SK-N-SH (cell line): ENCODE measurements around the gene NOTCH1. TPM values are rescaled to one million over a fixed set of nuclear protein-coding genes. Genes with fewer than 3 reads are reported as not detected.

Experiments used
- CTCF ChIA-PET: fragments of 300-600, 350-600 bp; formaldehyde crosslinking; extraction: SDS; loops from one replicate; lab custom pipeline; 2021; lab: Yijun Ruan, JAX
- POLR2A ChIA-PET: fragments of 350-600 bp; sonication (Branson Sonifier 250); formaldehyde crosslinking; extraction: SDS; loops from one replicate; lab custom pipeline; 2020; ENCODE audit warnings: antibody characterized with exemption, inconsistent platforms; lab: Yijun Ruan, JAX
- DNase-seq: peaks from one replicate; pipeline ENCODE4 v3.0.0; 2012
- H2AFZ ChIP-seq: fragments of 200-600 bp; sonication (generic); 2 replicates; pipeline ENCODE4 v1.8.1; 2016; ENCODE audit warnings: antibody characterized with exemption, mild to moderate bottlenecking, low read depth
- H3F3A ChIP-seq: fragments of 200-600 bp; sonication (generic); replicated peaks from 2 replicates; pipeline ENCODE3; 2016; ENCODE audit warnings: antibody characterized with exemption, mild to moderate bottlenecking; ENCODE audit not compliant: insufficient read depth
- H3K27ac ChIP-seq, 2 experiments: fragments of 200-500 bp in 1 of 2; fragments of 200-600 bp in 1 of 2; sonication (Bioruptor generic) in 1 of 2; sonication (generic), shearing (Covaris generic) in 1 of 2; 2 replicates each; pipeline versions ENCODE4 v1.5.1 to v1.6.1; 2014 to 2016; ENCODE audit warnings: low read depth in 2 of 2, inconsistent platforms in 1 of 2, low read length in 1 of 2, mild to moderate bottlenecking in 1 of 2, mixed read lengths in 1 of 2
- H3K27me3 ChIP-seq: fragments of 200-600 bp; sonication (generic), shearing (Covaris generic); 2 replicates; pipeline ENCODE4 v1.6.1; 2016; ENCODE audit warnings: mixed run types; ENCODE audit not compliant: insufficient read depth
- H3K36me3 ChIP-seq, 2 experiments: fragments of 200-500 bp in 1 of 2; fragments of 200-600 bp in 1 of 2; sonication (Bioruptor generic) in 1 of 2; sonication (generic) in 1 of 2; replicated peaks in 1 of 2; 2 replicates each; pipeline versions ENCODE3 to v1.5.1; 2014 to 2016; ENCODE audit warnings: low read length in 1 of 2, mild to moderate bottlenecking in 1 of 2; ENCODE audit not compliant: insufficient read depth in 2 of 2, control insufficient read depth in 1 of 2
- H3K4me1 ChIP-seq, 2 experiments: fragments of 200-500 bp in 1 of 2; fragments of 200-600 bp in 1 of 2; sonication (Bioruptor generic) in 1 of 2; sonication (generic), shearing (Covaris generic) in 1 of 2; 2 replicates each; pipeline versions ENCODE4 v1.5.1 to v1.6.1; 2014 to 2016; ENCODE audit warnings: low read depth in 1 of 2, low read length in 1 of 2, mixed run types in 1 of 2; ENCODE audit not compliant: insufficient read depth in 2 of 2, control insufficient read depth in 1 of 2
- H3K4me2 ChIP-seq: fragments of 200-600 bp; sonication (generic), shearing (Covaris generic); 2 replicates; pipeline ENCODE4 v1.6.1; 2017; ENCODE audit warnings: mixed run types
- H3K4me3 ChIP-seq, 2 experiments: fragments of 200-500 bp in 1 of 2; fragments of 200-600 bp in 1 of 2; sonication (Bioruptor generic) in 1 of 2; sonication (generic), shearing (Covaris generic) in 1 of 2; 2 replicates each; pipeline versions ENCODE4 v1.5.1 to v1.8.1; 2014 to 2016; ENCODE audit warnings: low read depth in 2 of 2, inconsistent platforms in 1 of 2, low read length in 1 of 2, mild to moderate bottlenecking in 1 of 2, mixed read lengths in 1 of 2, moderate library complexity in 1 of 2
- H3K79me2 ChIP-seq: fragments of 200-600 bp; sonication (generic); 2 replicates; pipeline ENCODE4 v1.8.1; 2017; ENCODE audit warnings: mild to moderate bottlenecking; ENCODE audit not compliant: insufficient read depth
- H3K9ac ChIP-seq: fragments of 200-600 bp; sonication (generic); 2 replicates; pipeline ENCODE4 v1.6.1; 2017; ENCODE audit warnings: mixed run types
- H3K9me2 ChIP-seq: fragments of 200-600 bp; sonication (generic); 2 replicates; pipeline ENCODE4 v1.6.1; 2017; ENCODE audit warnings: mixed run types
- H3K9me3 ChIP-seq: fragments of 200-600 bp; sonication (generic); 2 replicates; pipeline ENCODE4 v1.6.1; 2017; ENCODE audit warnings: mixed run types, mild to moderate bottlenecking, moderate library complexity
- H4K20me1 ChIP-seq: fragments of 200-600 bp; sonication (generic); 2 replicates; pipeline ENCODE4 v1.6.1; 2017; ENCODE audit warnings: mild to moderate bottlenecking, mixed run types; ENCODE audit not compliant: insufficient read depth
- CHD2 ChIP-seq: fragments of 150-350 bp; IDR thresholded peaks from 2 replicates; pipeline ENCODE4 v1.6.1; 2018; ENCODE audit warnings: low read length; ENCODE audit not compliant: partially characterized antibody
- ELF1 ChIP-seq: IDR thresholded peaks from 2 replicates; pipeline ENCODE4 v1.4.0; 2012
- EP300 ChIP-seq, 2 experiments: IDR thresholded peaks; 2 replicates each; pipeline versions ENCODE4 v1.4.0 to v1.6.1; 2012; ENCODE audit warnings: borderline replicate concordance in 1 of 2, low read depth in 1 of 2, low read length in 1 of 2
- EZH2phosphoT487 ChIP-seq: fragments of 200-600 bp; sonication (generic); IDR thresholded peaks from 2 replicates; pipeline ENCODE4 v1.6.1; 2017; ENCODE audit warnings: low read depth, mixed run types, mild to moderate bottlenecking, antibody characterized with exemption, moderate library complexity, borderline replicate concordance
- FOSL2 ChIP-seq: IDR thresholded peaks from 2 replicates; pipeline ENCODE4 v1.4.0; 2012; ENCODE audit warnings: low read depth, mild to moderate bottlenecking, moderate library complexity, borderline replicate concordance
- FOXJ3 ChIP-seq: sonication (generic); formaldehyde crosslinking; IDR thresholded peaks from 2 replicates; pipeline ENCODE4 v1.5.1; 2020; ENCODE audit warnings: mild to moderate bottlenecking, missing genetic modification reagents
- FOXM1 ChIP-seq: IDR thresholded peaks from 2 replicates; pipeline ENCODE4 v1.4.0; 2012; ENCODE audit warnings: low read depth, mild to moderate bottlenecking
- GATA2 ChIP-seq: sonication (generic); formaldehyde crosslinking; IDR thresholded peaks from 2 replicates; pipeline ENCODE4 v1.5.0; 2020; ENCODE audit warnings: mild to moderate bottlenecking, missing genetic modification reagents
- JUND ChIP-seq: IDR thresholded peaks from 2 replicates; pipeline ENCODE4 v1.4.0; 2012
- MEF2A ChIP-seq: IDR thresholded peaks from 2 replicates; pipeline ENCODE4 v1.4.0; 2012; ENCODE audit warnings: low read depth, borderline replicate concordance
- MXI1 ChIP-seq: IDR thresholded peaks from 2 replicates; pipeline ENCODE4 v1.6.1; 2012; ENCODE audit warnings: mild to moderate bottlenecking, low read depth, low read length, improper control_type of control experiment
- NFIC ChIP-seq: IDR thresholded peaks from 2 replicates; pipeline ENCODE4 v1.4.0; 2012; ENCODE audit warnings: borderline replicate concordance
- NRF1 ChIP-seq: IDR thresholded peaks from 2 replicates; pipeline ENCODE4 v1.6.1; 2012; ENCODE audit warnings: low read depth, mild to moderate bottlenecking, low read length
- POLR2AphosphoS5 ChIP-seq: IDR thresholded peaks from 2 replicates; pipeline ENCODE4 v1.6.1; 2012; ENCODE audit warnings: low read depth, low read length
- RXRA ChIP-seq: IDR thresholded peaks from 2 replicates; pipeline ENCODE4 v1.4.0; 2012; ENCODE audit warnings: low read depth, mild to moderate bottlenecking, borderline replicate concordance
- TAF1 ChIP-seq: IDR thresholded peaks from 2 replicates; pipeline ENCODE4 v1.6.1; 2012; ENCODE audit warnings: low read depth, mild to moderate bottlenecking, low read length, moderate library complexity, borderline replicate concordance
- TEAD4 ChIP-seq: IDR thresholded peaks from 2 replicates; pipeline ENCODE4 v1.4.0; 2012; ENCODE audit warnings: mild to moderate bottlenecking, borderline replicate concordance; ENCODE audit not compliant: insufficient read depth
- YY1 ChIP-seq: IDR thresholded peaks from 2 replicates; pipeline ENCODE4 v1.4.0; 2012; ENCODE audit warnings: low read depth, mild to moderate bottlenecking
- whole genome bisulfite sequencing: methylation state at CpG from one replicate; pipeline ENCODE4 v1.1.6; 2017; ENCODE audit warnings: low lambda C conversion rate; 5-methylcytosine and 5-hydroxymethylcytosine counted together
- polyA plus RNA-seq, 3 experiments: library from polyadenylated mRNA; depleted of rRNA; stranded (reverse); fragments of >200 nt; gene quantifications; 2 replicates each; pipeline ENCODE4 v1.2.3, GENCODE V29; 2012
- TF ChIP-seq, protein P1 (sequence below): fragments of 150-350 bp; IDR thresholded peaks from 2 replicates; pipeline ENCODE4 v1.6.1; 2016; ENCODE audit warnings: mild to moderate bottlenecking, low read depth, low read length
- TF ChIP-seq, protein P2 (sequence below): IDR thresholded peaks from 2 replicates; pipeline ENCODE4 v1.4.0; 2012; ENCODE audit warnings: low read depth, borderline replicate concordance

NOTCH1 gene
- polyA plus RNA-seq, 1 of the 3 experiments (the other 2 are of a cell fraction) = 6.6 TPM

DNA sequence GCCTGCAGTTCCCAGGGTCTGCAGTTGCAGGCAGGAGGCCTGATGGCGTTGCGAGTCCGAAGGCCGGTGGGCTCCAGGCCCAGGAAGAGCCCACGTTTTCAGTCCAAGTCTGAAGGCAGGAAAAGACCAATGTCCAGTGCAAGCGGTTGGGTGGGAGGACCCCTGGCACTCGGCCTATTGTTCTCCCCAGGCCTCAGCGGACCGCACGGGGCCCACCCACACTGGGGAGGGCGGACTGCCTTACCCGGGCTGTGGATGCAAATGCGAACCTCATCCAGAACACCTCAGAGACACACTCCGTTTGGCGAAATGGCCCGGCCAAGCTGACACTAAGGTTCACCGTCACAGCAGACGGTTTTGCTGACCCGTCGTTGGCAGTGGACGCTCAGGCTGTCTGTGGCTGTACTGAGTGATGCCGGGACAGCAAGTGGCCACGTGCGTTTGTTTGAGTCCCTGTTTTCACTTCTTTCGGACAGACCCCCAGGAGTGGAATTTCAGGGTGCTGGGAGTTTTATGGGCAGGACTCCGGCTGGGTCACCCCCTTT is 52.8 kb downstream of the NOTCH1 start:
- no peaks in the 10 kb centered on the region for H3K79me2 ChIP-seq
- DNase-seq = no peak
- H4K20me1 ChIP-seq = no peaks in the 10 kb centered on the region
- H3K9me2 ChIP-seq = no peaks in the 10 kb centered on the region
- no peak for TF ChIP-seq RXRA
- no peak for TF ChIP-seq CHD2
- TF ChIP-seq EZH2phosphoT487 = no peak
- TF ChIP-seq MXI1 = no peak
- no peak for TF ChIP-seq YY1
- TF ChIP-seq EP300 (IDR thresholded peaks at IDR 0.05; ENCODE audit: borderline replicate concordance in 1 of 2, low read depth in 1 of 2, low read length in 1 of 2) = no peak
- no peak for TF ChIP-seq ELF1
- TF ChIP-seq JUND = no peak
- TF ChIP-seq, protein P1, sequence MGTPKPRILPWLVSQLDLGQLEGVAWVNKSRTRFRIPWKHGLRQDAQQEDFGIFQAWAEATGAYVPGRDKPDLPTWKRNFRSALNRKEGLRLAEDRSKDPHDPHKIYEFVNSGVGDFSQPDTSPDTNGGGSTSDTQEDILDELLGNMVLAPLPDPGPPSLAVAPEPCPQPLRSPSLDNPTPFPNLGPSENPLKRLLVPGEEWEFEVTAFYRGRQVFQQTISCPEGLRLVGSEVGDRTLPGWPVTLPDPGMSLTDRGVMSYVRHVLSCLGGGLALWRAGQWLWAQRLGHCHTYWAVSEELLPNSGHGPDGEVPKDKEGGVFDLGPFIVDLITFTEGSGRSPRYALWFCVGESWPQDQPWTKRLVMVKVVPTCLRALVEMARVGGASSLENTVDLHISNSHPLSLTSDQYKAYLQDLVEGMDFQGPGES = no peak
- TF ChIP-seq, protein P2, sequence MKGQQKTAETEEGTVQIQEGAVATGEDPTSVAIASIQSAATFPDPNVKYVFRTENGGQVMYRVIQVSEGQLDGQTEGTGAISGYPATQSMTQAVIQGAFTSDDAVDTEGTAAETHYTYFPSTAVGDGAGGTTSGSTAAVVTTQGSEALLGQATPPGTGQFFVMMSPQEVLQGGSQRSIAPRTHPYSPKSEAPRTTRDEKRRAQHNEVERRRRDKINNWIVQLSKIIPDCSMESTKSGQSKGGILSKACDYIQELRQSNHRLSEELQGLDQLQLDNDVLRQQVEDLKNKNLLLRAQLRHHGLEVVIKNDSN = no peak
- TF ChIP-seq MEF2A = no peak
- no peak for TF ChIP-seq FOXJ3 (CRISPR knock-in tag)
- TF ChIP-seq FOXM1 = no peak
- no peak for TF ChIP-seq GATA2 (CRISPR knock-in tag)
- TF ChIP-seq POLR2AphosphoS5 = no peak
- no peak for TF ChIP-seq TEAD4
- TF ChIP-seq NRF1 = no peak
- no peak for TF ChIP-seq NFIC
- no peak for TF ChIP-seq FOSL2
- no peak for TF ChIP-seq TAF1
- H3K9ac ChIP-seq = no peak overlapping the region
- peaks cover 0 to 22% of the 10 kb centered on the region in 2 experiments for H3K36me3 ChIP-seq
- POLR2A ChIA-PET = no interaction called here
- no peak overlapping the region for H2AFZ ChIP-seq
- CTCF ChIA-PET = interaction anchor here (0.9 to 1.2 kb wide), 3 partner anchors 132 to 179 kb away, joined by 4 read pairs; no protein-coding TSS in a partner anchor
- H3K9me3 ChIP-seq = no peaks in the 10 kb centered on the region
- no peaks in the 10 kb centered on the region for H3K27me3 ChIP-seq
- 91% methylated on average over 18 of the region's 26 CpGs for WGBS
- H3K4me1 ChIP-seq = peaks cover 0 to 9% of the 10 kb centered on the region in 2 experiments; a peak in 1 of 4 replicates
- no peak overlapping the region for H3K27ac ChIP-seq
- no peak overlapping the region for H3K4me2 ChIP-seq
- peaks cover 6% of the 10 kb centered on the region for H3F3A ChIP-seq
- no peak overlapping the region for H3K4me3 ChIP-seq
